22Rv1 (cell line): ENCODE measurements around the gene SFRP2.

Experiments used
- H3K27ac ChIP-seq: fragments of 450-650 bp; 2 replicates; pipeline ENCODE4 v1.5.1; 2017
- CTCF ChIP-seq: fragments of 450-650 bp; IDR thresholded peaks from 2 replicates; pipeline ENCODE4 v1.5.1; 2017; ENCODE audit warnings: mild to moderate bottlenecking
- ZFX ChIP-seq: fragments of 450-650 bp; IDR thresholded peaks from 2 replicates; pipeline ENCODE4 v1.6.1; 2017; ENCODE audit warnings: antibody characterized with exemption, borderline replicate concordance

SFRP2 gene

GRCh38 chr4:153759407-153760316, 29.2 kb downstream of the SFRP2 start, which contains the start of gene RNF175:
TSS of gene RNF175 (minus strand) at chr4:153760024. CDS start at chr4:153759862, 162 bp downstream.
- H3K27ac ChIP-seq = no peak within 1 kb of the TSS
- TF ChIP-seq ZFX (no peak), CTCF (no peak)

- no peak for TF ChIP-seq ZFX
- no peak for TF ChIP-seq CTCF
- H3K27ac ChIP-seq = no peak overlapping the region
These were observed 30.0 kb downstream of the SFRP2 start for GRCh38 chr4:153758688-153759406.

GRCh38 chr4:153758136-153758535, 30.7 kb downstream of the SFRP2 start:
- TF ChIP-seq ZFX (no peak), CTCF (no peak)

GRCh38 chr4:153757407-153757806, 31.5 kb downstream of the SFRP2 start:
- no peak overlapping the region for H3K27ac ChIP-seq
- no peak for TF ChIP-seq ZFX
- TF ChIP-seq CTCF = no peak

More at GRCh38 chr4:153758136-153758535, 30.7 kb downstream of the SFRP2 start:
- H3K27ac ChIP-seq = no peak overlapping the region

GRCh38 chr4:153755186-153755585, 33.7 kb downstream of the SFRP2 start:
- TF ChIP-seq CTCF (no peak), ZFX (no peak)
- H3K27ac ChIP-seq = no peak overlapping the region

- H3K27ac ChIP-seq = no peak overlapping the region
- TF ChIP-seq ZFX (no peak), CTCF (peak; percentile 82)
These were observed 38.6 kb downstream of the SFRP2 start for GRCh38 chr4:153750197-153750817.

- no peak overlapping the region for H3K27ac ChIP-seq
These were observed 40.5 kb downstream of the SFRP2 start for GRCh38 chr4:153748378-153748777.

More at GRCh38 chr4:153748378-153748777, 40.5 kb downstream of the SFRP2 start:
- TF ChIP-seq CTCF (no peak), ZFX (no peak)
